Measurements from ENCODE around the gene ATP6V1F.
A peak's percentile ranks its signal among the peaks of the same experiment; 100 is the strongest.
"Not testable (repeated sequence)": the region's sequence is repeated elsewhere in the genome, so short reads cannot be mapped to it uniquely, and the experiment has no call there.

Gene ATP6V1F

GRCh38 chr7:128906766-128907559, 44.3 kb downstream of the ATP6V1F start:
- Histone ChIP-seq H3K4me3 (ENCODE audit: low read length) (no peak overlapping the region), H3K27me3 (ENCODE audit: control insufficient read depth, insufficient read depth, low read length) (no peaks in the 10 kb centered on the region), H3K9me3 (ENCODE audit: control insufficient read depth, insufficient read depth, low read length) (no peaks in the 10 kb centered on the region), H3K36me3 (ENCODE audit: control insufficient read depth, insufficient read depth, low read length) (no peaks in the 10 kb centered on the region), H3K4me1 (ENCODE audit: control insufficient read depth, insufficient read depth, low read length) (peaks cover 8% of the 10 kb centered on the region; the same call in 1 of the 2 replicates), H3K27ac (ENCODE audit: low read length) (no peak overlapping the region)
- no peak for DNase-seq (ENCODE audit: low read depth, low spot score)
- WGBS (ENCODE audit: insufficient coverage, insufficient read length), result no CpG with 5 or more reads among the region's 19 CpGs

GRCh38 chr7:128908750-128909624, 46.3 kb downstream of the ATP6V1F start:
- no CpG with 5 or more reads among the region's 6 CpGs for WGBS (ENCODE audit: insufficient coverage, insufficient read length)
- no peak for DNase-seq (ENCODE audit: low read depth, low spot score)
- Histone ChIP-seq H3K9me3 (ENCODE audit: control insufficient read depth, insufficient read depth, low read length) (no peaks in the 10 kb centered on the region), H3K36me3 (ENCODE audit: control insufficient read depth, insufficient read depth, low read length) (no peaks in the 10 kb centered on the region), H3K27me3 (ENCODE audit: control insufficient read depth, insufficient read depth, low read length) (no peaks in the 10 kb centered on the region; the same call in 1 of the 2 replicates), H3K4me1 (ENCODE audit: control insufficient read depth, insufficient read depth, low read length) (peaks cover 8% of the 10 kb centered on the region; the same call in 1 of the 2 replicates), H3K27ac (ENCODE audit: low read length) (no peak overlapping the region), H3K4me3 (ENCODE audit: low read length) (no peak overlapping the region; the same call in 1 of the 2 replicates)

- Histone ChIP-seq H3K27me3 (ENCODE audit: control insufficient read depth, insufficient read depth, low read length) (peaks cover 4% of the 10 kb centered on the region; the same call in 1 of the 2 replicates), H3K4me1 (ENCODE audit: control insufficient read depth, insufficient read depth, low read length) (peaks cover 11% of the 10 kb centered on the region; the same call in 1 of the 2 replicates), H3K4me3 (ENCODE audit: low read length) (peak overlapping the region; percentile 54), H3K36me3 (ENCODE audit: control insufficient read depth, insufficient read depth, low read length) (no peaks in the 10 kb centered on the region), H3K27ac (ENCODE audit: low read length) (no peak overlapping the region), H3K9me3 (ENCODE audit: control insufficient read depth, insufficient read depth, low read length) (no peaks in the 10 kb centered on the region)
- no peak for DNase-seq (ENCODE audit: low read depth, low spot score)
- WGBS (ENCODE audit: insufficient coverage, insufficient read length), result no CpG with 5 or more reads among the region's 42 CpGs
Measured at GRCh38 chr7:128909625-128910568, 47.2 kb downstream of the ATP6V1F start.

- H3K4me3 ChIP-seq (ENCODE audit: low read length), result peak within 1 kb of the TSS; percentile 54
- peaks cover 8% of the 10 kb centered on the region; the same call in 1 of the 2 replicates for H3K27me3 ChIP-seq (ENCODE audit: control insufficient read depth, insufficient read depth, low read length)
- no peak for DNase-seq (ENCODE audit: low read depth, low spot score)
- H3K27ac ChIP-seq (ENCODE audit: low read length), result no peak within 1 kb of the TSS
- peaks cover 11% of the 10 kb centered on the region; the same call in 1 of the 2 replicates for H3K4me1 ChIP-seq (ENCODE audit: control insufficient read depth, insufficient read depth, low read length)
- no CpG with 5 or more reads among the region's 34 CpGs for WGBS (ENCODE audit: insufficient coverage, insufficient read length)
- H3K9me3 ChIP-seq (ENCODE audit: control insufficient read depth, insufficient read depth, low read length), result no peaks in the 10 kb centered on the region
- no peaks in the 10 kb centered on the region for H3K36me3 ChIP-seq (ENCODE audit: control insufficient read depth, insufficient read depth, low read length)
Measured at GRCh38 chr7:128910569-128910945, 47.9 kb downstream of the ATP6V1F start, which contains the start of gene KCP. Gene KCP (minus strand): TSS chr7:128910709. CDS start chr7:128910676, 33 bp downstream.

GRCh38 chr7:128911423-128912031, 48.9 kb downstream of the ATP6V1F start:
- H3K27ac ChIP-seq (ENCODE audit: low read length), result no peak overlapping the region
- WGBS (ENCODE audit: insufficient coverage, insufficient read length), result no CpG with 5 or more reads among the region's 8 CpGs
- no peaks in the 10 kb centered on the region for H3K9me3 ChIP-seq (ENCODE audit: control insufficient read depth, insufficient read depth, low read length)
- no peak overlapping the region for H3K4me3 ChIP-seq (ENCODE audit: low read length)
- no peak for DNase-seq (ENCODE audit: low read depth, low spot score)
- H3K36me3 ChIP-seq (ENCODE audit: control insufficient read depth, insufficient read depth, low read length), result no peaks in the 10 kb centered on the region
- H3K27me3 ChIP-seq (ENCODE audit: control insufficient read depth, insufficient read depth, low read length), result peaks cover 14% of the 10 kb centered on the region; the same call in 1 of the 2 replicates
- H3K4me1 ChIP-seq (ENCODE audit: control insufficient read depth, insufficient read depth, low read length), result peaks cover 11% of the 10 kb centered on the region; the same call in 1 of the 2 replicates

GRCh38 chr7:128912281-128912680, 49.6 kb downstream of the ATP6V1F start:
- Histone ChIP-seq H3K27me3 (ENCODE audit: control insufficient read depth, insufficient read depth, low read length) (peaks cover 21% of the 10 kb centered on the region; the same call in 1 of the 2 replicates), H3K4me1 (ENCODE audit: control insufficient read depth, insufficient read depth, low read length) (peaks cover 11% of the 10 kb centered on the region; the same call in 1 of the 2 replicates), H3K36me3 (ENCODE audit: control insufficient read depth, insufficient read depth, low read length) (no peaks in the 10 kb centered on the region), H3K27ac (ENCODE audit: low read length) (no peak overlapping the region), H3K9me3 (ENCODE audit: control insufficient read depth, insufficient read depth, low read length) (no peaks in the 10 kb centered on the region), H3K4me3 (ENCODE audit: low read length) (no peak overlapping the region)
- no peak for DNase-seq (ENCODE audit: low read depth, low spot score)
- WGBS (ENCODE audit: insufficient coverage, insufficient read length), result no CpG with 5 or more reads among the region's 3 CpGs

GRCh38 chr7:128912709-128913495, 50.2 kb downstream of the ATP6V1F start:
- H3K27me3 ChIP-seq (ENCODE audit: control insufficient read depth, insufficient read depth, low read length), result peaks cover 21% of the 10 kb centered on the region; the same call in 1 of the 2 replicates
- no CpG with 5 or more reads among the region's 20 CpGs for WGBS (ENCODE audit: insufficient coverage, insufficient read length)
- not testable (repeated sequence) for H3K36me3 ChIP-seq (ENCODE audit: control insufficient read depth, insufficient read depth, low read length); H3K27ac ChIP-seq (ENCODE audit: low read length); H3K4me3 ChIP-seq (ENCODE audit: low read length); DNase-seq (ENCODE audit: low read depth, low spot score); H3K9me3 ChIP-seq (ENCODE audit: control insufficient read depth, insufficient read depth, low read length)
- peaks cover 11% of the 10 kb centered on the region; the same call in 1 of the 2 replicates for H3K4me1 ChIP-seq (ENCODE audit: control insufficient read depth, insufficient read depth, low read length)

- Histone ChIP-seq H3K9me3 (ENCODE audit: control insufficient read depth, insufficient read depth, low read length) (no peaks in the 10 kb centered on the region), H3K27me3 (ENCODE audit: control insufficient read depth, insufficient read depth, low read length) (peaks cover 21% of the 10 kb centered on the region; the same call in 1 of the 2 replicates), H3K36me3 (ENCODE audit: control insufficient read depth, insufficient read depth, low read length) (no peaks in the 10 kb centered on the region), H3K4me1 (ENCODE audit: control insufficient read depth, insufficient read depth, low read length) (peaks cover 11% of the 10 kb centered on the region; the same call in 1 of the 2 replicates), H3K27ac (ENCODE audit: low read length) (no peak overlapping the region), H3K4me3 (ENCODE audit: low read length) (no peak overlapping the region)
- no peak for DNase-seq (ENCODE audit: low read depth, low spot score)
- no CpG with 5 or more reads among the region's 10 CpGs for WGBS (ENCODE audit: insufficient coverage, insufficient read length)
Measured at GRCh38 chr7:128913870-128914565, 51.4 kb downstream of the ATP6V1F start.
